ENCODE data around the gene MYH7.
"Not testable (repeated sequence)": the region's sequence is repeated elsewhere in the genome, so short reads cannot be mapped to it uniquely, and the experiment has no call there.

MYH7 gene

GRCh38 chr14:23406725-23407355 is 28.6 kb downstream of the MYH7 start:
- DNase-seq = no peak

GRCh38 chr14:23406244-23406643 is 29.2 kb downstream of the MYH7 start:
- no peak for DNase-seq

GRCh38 chr14:23405516-23406025 is 29.9 kb downstream of the MYH7 start:
- no peak for DNase-seq

- no peak for DNase-seq
Measured at GRCh38 chr14:23405096-23405495, 30.4 kb downstream of the MYH7 start.

DNA sequence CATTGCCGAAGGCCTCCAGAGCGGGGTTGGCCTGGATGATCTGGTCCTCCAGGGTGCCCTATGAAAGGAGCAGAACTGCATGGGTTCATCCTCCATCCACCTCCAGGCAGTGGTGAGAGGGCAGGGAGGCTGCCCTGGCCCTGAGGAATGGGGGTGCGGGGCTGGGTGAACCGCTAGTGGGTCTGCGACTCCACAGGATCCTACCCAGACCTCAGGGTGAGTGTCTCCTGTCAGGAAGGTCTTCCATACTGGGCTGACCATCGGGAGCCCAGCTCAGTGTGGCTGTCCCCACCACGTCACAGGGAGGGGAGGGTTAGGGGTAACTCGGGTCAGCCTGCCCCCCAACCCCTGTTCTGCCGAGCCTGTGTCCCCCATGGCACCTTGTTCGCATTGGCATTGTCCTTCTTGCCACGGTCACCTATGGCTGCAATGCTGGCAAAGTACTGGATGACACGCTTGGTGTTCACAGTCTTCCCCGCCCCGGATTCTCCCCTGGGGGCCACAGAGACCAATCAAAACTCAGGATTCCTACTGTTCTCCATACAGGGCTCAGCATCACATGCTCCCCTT is 31.0 kb downstream of the MYH7 start:
- no peak for DNase-seq

DNA sequence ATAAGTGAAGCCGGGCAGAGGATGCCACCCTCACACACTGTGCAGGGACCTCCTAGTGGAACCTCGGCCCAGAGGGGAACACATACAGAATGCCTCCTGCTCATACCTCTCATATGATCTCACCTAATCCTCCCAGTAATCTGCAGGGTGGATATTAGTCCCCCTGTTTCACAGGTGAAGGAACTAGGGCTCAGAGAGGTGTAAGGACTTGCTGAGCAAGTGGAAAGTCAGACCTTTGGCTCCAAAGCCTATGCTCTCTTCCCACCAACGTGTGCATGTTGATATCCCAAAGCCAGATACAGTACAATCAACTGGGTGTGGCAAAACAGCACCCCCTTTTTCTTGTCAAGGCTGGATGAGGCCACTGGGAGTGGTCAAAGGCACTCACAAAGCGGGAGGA is 31.6 kb downstream of the MYH7 start:
- no peak for DNase-seq

DNA sequence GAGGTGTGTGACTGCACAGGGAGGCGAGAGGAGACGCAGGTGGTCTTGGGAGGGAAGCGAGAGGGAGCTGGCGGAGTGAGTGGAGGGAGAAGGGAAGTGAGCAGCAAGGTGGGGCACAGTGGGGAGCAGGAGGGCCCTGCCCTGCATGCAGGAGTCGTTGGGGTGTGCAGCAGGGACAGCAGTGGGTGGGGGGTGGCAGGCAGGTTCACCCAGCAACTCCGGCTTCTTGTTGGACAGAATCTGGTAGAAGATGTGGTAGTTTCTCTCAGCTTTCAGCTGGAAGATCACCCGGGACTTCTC is 32.4 kb downstream of the MYH7 start:
- no peak for DNase-seq

DNA sequence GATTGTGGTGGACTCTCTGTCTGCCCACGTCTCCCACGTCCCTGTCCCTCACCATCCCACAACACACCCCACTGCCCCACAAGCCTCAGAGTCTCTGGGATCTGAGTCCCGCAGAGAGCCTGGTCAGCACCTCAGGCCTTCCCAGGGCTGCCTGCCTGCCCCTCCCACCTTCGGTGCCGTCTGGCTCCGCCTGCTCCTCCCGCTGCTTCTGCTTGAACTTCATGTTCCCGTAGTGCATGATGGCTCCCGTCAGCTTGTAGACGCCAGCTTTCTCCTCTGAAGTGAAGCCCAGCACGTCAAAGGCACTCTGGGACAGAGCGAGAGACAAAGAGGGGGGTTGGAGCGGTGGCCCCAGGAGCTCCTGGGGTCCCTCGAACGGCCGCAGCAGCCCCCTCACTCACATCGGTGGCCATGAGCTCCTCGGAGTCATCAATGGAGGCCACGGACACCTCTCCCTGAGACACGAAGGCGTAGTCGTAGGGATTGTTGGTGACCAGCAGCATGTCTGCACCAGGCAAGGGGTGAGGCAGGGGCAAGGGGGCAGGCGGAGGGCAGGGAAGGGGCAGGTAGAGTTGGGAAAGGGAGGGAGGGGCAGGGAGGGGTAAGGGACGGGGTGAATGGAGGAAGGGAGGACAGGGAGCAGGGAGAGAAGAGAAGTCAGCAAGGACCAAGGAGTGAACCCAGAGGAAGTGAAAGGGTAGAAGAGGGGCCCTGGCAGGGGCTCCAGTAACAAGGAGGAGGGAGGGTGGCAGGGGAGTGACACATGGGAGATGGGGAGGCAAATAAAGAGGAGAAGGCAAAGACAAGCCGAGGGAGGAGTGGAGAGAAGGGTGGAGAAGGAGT is 32.9 kb downstream of the MYH7 start:
- DNase-seq = no peak

DNA sequence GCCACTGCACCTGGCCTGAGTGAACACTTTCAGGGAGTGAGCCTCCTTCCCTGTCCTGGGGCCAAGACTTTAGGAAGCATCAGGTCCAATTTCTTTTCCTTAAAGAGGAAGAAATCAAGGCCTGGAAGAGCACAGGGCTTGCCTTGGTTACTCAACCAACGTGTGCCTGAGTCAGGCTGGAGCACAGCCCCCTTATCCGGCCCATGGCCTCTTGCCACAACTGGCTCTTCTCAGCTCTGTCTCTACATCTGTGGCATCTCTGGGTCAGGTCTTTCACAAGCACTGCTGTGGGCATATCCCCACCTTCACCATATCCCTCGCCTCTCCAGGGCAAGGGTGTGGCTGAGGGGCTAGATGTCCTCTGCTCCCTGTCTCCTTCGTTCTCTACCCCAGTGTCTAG is 34.2 kb downstream of the MYH7 start:
- DNase-seq = no peak

DNA sequence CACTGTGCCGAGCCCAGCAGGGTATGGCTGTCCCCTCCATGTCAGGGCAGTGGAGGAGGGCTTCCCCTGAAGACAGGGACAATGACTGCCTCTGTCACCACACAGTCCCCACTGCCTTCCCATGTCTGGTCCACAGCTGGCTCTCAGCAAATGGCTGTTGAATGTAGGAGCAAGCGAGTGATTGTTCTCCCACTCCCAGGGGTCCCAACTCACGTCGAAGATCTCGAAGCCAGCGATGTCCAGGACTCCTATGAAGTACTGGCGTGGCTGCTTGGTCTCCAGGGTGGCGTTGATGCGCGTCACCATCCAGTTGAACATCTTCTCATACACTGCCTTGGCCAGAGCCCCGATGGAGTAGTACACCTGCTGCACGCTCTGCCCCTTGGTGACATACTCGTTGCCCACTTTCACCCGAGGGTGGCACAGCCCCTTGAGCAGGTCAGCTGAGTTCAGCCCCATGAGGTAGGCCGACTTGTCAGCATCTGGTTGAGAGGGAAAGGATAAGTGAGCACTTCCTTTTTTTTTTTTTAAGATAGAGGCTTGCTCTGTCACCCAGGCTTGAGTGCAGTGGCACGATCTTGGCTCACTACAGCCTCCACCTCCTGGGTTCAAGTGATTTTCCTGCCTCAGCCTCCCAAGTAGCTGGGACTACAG is 34.8 kb downstream of the MYH7 start:
- DNase-seq = not testable (repeated sequence)

DNA sequence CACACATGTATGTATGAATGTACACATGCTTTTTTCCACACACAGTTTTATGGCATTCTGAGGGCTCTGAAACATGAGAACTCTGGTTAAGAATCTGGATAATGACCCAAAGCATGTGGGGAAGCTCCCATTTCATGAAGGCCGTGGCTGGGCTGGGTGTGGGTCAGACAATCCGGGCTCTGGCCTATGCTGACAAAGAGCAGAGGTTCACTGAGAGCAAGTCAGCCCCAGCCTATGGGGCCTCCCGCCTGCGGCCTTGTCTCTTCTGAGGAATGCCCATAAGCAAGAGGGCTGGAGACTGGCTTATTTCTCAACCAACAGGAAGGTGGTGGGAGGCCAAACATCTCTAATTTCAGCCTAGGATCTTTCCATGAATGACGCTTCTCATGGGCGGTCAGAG is 35.9 kb downstream of the MYH7 start:
- DNase-seq = no peak

DNA sequence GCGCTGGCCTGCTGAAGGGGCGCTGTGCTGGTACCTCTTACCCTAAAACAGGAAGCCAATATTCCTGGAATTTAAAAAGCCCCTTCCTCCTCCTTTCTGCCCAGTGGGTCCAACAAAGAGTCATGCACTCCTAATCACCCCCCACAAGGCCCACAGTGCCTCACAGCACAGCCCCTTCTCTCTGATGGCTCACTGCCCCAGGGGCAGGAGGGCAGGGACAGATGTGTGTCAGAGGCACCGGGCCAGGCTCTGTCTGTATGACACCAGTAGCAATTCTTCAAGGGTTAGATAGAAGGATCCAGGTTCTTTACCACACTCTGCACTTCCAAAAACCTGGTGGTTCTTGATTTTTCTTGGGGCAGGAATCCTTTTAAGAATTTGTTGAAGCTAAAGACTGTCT is 36.3 kb downstream of the MYH7 start:
- DNase-seq = no peak

DNA sequence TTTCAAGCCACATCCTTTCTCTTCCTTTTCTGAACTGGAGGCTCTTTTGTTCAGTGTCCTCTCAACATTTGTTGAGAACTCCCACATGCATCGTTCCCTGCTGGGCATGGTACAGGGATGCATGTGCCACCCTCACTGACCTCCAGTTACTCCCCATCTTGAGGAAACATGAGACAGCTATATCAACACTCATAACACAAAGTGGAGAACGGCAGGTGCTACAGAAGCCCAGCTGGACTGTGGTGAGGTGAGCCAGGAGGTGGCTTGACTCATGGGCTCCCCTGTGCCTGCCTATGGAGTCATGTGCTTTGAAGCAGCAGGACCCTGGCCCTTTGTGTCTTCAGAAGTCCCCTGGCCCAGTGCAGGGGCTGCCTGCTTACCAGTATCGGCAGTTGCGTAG is 37.1 kb downstream of the MYH7 start:
- no peak for DNase-seq

GRCh38 chr14:23396781-23397407 is 38.6 kb downstream of the MYH7 start:
- DNase-seq = no peak

DNA sequence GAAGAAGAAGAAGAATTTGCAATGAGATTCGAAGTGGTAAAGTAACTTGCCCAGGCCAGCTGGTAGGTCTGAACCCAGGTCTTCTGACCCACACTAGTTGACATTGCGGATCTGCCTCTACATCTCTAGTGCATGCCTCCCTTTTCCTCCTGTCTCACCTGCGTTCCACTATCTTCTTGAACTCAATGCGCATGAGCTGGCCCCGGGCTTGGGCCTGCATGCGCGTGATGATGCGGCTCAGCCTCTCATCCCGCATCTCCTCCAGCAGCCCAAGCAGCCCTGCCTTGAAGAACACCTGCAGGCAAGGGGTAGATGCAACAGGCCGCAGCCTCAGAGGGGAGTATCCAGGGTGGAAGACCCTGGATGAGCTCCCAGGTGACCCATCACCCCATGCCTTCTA is 39.3 kb downstream of the MYH7 start:
- DNase-seq = no peak

- no peak for DNase-seq
Measured at GRCh38 chr14:23392613-23393012, 42.8 kb downstream of the MYH7 start.

- DNase-seq = not testable (repeated sequence)
Measured at GRCh38 chr14:23389871-23390270, 45.6 kb downstream of the MYH7 start.

- DNase-seq = no peak
Measured at GRCh38 chr14:23389396-23389795, 46.1 kb downstream of the MYH7 start.

DNA sequence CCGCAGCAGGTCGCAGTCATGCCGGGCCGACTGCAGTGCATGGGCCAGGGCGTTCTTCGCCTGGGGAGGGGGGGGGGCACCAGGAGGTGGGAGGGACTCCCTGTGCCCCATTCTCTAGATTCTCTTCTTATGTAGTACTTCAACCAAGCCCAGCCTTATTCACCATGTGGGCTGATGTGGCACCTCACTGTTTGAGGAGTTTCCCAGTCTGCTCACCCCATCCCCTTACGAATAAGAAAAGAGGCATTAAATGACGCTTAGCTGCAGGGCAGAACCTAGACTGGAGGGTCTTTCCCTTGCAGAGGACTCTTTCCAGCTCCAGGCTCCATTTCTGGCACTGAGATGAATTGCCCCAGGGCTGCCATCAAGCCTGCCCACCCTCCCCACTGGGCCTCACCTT is 46.5 kb downstream of the MYH7 start:
- no peak for DNase-seq

- no peak for DNase-seq
Measured at GRCh38 chr14:23387916-23388882, 47.3 kb downstream of the MYH7 start.

- no peak for DNase-seq
Measured at GRCh38 chr14:23386999-23387398, 48.5 kb downstream of the MYH7 start.

DNA sequence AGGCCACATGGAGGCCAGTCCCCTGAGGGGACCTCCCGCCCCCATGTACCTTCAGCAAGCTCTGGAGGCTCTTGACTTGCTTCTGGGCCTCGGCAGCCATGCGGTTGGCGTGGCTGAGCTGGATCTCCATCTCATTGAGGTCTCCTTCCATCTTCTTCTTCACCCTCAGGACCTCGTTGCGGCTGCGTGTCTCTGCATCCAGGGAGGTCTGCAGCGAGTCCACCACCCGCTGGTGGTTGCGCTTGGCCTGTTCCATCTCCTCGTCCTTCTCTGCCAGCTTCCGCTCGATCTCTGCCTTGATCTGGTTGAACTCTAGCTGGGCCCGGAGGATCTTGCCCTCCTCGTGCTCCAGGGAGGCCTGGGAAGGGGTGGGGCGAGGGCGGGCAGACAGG is 49.2 kb downstream of the MYH7 start:
- DNase-seq = not testable (repeated sequence)
